Effector memory CD8-positive, alpha-beta T cell (primary cell): Measurements from ENCODE around the gene ABI1.

Experiments used
- ATAC-seq: fragments of 150-1000 bp; cut with Tn5 transposase; replicated peaks from 2 replicates; pipeline ENCODE4 v1.10.0; 2021; ENCODE audit warnings: mild to moderate bottlenecking, moderate library complexity
- DNase-seq, 3 experiments: peaks; one replicate each; pipeline ENCODE4 v3.0.0; 2021
- H3K27ac Mint-ChIP-seq, 2 donors: one replicate each; pipeline ENCODE4 v1.8.0; 2022; ENCODE audit warnings: mild to moderate bottlenecking in 2 of 2, mixed read lengths in 2 of 2, moderate library complexity in 2 of 2
- H3K27me3 Mint-ChIP-seq, 2 donors: one replicate each; pipeline ENCODE4 v1.8.0; 2022; ENCODE audit warnings: mixed read lengths in 2 of 2
- H3K36me3 Mint-ChIP-seq: one replicate; pipeline ENCODE4 v1.8.0; 2022; ENCODE audit warnings: mild to moderate bottlenecking, moderate library complexity, mixed read lengths; ENCODE audit not compliant: insufficient read depth
- H3K4me1 Mint-ChIP-seq, 2 donors: one replicate each; pipeline ENCODE4 v1.8.0; 2022; ENCODE audit warnings: low read depth in 2 of 2, mixed read lengths in 2 of 2
- H3K4me3 Mint-ChIP-seq, 2 donors: one replicate each; pipeline ENCODE4 v1.8.0; 2022; ENCODE audit warnings: mild to moderate bottlenecking in 2 of 2, mixed read lengths in 2 of 2, moderate library complexity in 2 of 2
- H3K9me3 Mint-ChIP-seq, 2 donors: one replicate each; pipeline ENCODE4 v1.8.0; 2022; ENCODE audit warnings: mixed read lengths in 2 of 2

Gene ABI1

DNA sequence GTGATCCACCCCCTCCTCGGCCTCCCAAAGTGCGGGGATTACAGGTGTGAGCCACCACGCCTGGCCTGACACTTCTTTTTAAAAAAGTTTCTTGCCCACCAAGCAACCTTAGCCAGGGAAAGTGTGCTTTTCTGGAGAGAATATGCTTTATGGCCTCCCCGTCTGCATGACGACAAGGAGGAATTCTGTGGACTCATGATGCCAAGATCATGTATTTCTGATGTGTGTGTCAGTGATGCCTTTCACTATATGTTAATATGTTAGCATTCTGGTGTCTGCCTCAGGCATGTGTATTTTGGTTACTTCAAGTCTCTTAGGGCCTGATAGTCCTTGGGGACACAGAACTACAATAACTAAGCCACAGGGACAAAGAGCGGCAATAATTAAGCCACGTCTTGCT is 161.1 kb downstream of the ABI1 start:
- ATAC-seq (no peak), DNase-seq (no peak)
- peaks cover 19 to 22% of the 10 kb centered on the region in 2 donors for H3K4me1 Mint-ChIP-seq
- H3K9me3 Mint-ChIP-seq, result no peaks in the 10 kb centered on the region
- H3K27me3 Mint-ChIP-seq, result no peaks in the 10 kb centered on the region
- peaks cover 10% of the 10 kb centered on the region for H3K36me3 Mint-ChIP-seq
- H3K4me3 Mint-ChIP-seq, result no peak overlapping the region
- H3K27ac Mint-ChIP-seq, result no peak overlapping the region

DNA sequence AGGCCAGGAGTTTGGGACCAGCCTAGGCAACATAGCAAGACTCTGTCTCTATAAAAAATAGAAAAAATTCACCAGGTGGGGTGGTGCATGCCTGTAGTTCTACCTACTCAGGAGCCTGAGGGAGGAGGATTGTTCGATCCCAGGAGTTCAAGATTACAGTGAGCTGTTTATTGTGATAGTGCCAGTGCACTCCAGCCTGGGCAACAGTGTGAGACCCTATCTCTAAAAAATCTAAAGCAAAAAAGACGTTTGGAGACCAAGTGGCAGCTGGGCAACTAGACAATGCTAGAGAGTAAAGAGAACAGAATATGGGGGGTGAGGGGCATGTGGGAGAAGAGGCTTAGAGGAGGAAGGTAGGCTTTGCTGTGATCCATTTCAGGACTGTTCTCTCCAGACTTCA is 161.8 kb downstream of the ABI1 start:
- Mint-ChIP-seq H3K4me3 (peak overlapping the region; percentile 94), H3K27me3 (no peaks in the 10 kb centered on the region), H3K9me3 (no peaks in the 10 kb centered on the region), H3K27ac (peak overlapping the region; percentile 89 to 90), H3K36me3 (peaks cover 10% of the 10 kb centered on the region), H3K4me1 (peaks cover 19 to 22% of the 10 kb centered on the region in 2 donors)
- no peak for DNase-seq
- no peak for ATAC-seq

DNA sequence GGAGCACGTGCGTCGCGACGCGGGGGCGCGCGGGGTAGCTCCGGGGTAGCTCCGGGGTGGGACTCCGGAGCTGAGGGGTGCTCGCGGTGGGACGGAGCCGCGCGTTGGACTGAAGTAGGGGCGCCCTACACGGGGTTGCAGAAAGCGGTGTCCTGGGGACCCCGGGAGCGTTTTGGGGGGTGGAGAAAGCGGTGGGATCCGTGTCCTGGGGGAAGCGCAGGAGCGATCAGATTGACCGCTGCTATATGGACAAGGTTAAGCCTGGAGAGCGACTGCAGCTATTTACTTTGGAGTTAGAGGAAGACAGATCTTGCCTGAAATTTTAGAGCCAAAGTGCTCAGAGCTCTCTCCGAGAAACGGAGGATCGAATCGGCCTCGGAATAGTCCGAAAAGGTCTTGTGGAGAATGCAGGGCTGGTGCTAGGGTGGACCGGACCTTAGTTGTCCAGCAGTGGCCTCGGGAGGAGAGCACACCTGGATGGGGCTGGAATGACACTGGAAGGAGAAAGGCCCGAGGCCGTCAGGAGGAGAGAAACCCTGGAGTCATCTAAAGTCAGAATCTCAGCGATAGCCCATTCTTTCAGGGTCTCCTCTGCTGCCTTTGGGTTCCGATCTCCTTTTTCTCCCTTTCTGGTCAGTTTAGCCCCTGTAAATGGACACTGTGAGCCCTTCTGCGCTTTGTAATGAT is 162.7 kb downstream of the ABI1 start:
- Mint-ChIP-seq H3K27ac (peak overlapping the region; percentile 89 to 90), H3K36me3 (peaks cover 10% of the 10 kb centered on the region), H3K4me3 (peak overlapping the region; percentile 94), H3K27me3 (no peaks in the 10 kb centered on the region), H3K4me1 (peaks cover 19 to 22% of the 10 kb centered on the region in 2 donors), H3K9me3 (no peaks in the 10 kb centered on the region)
- ATAC-seq (no peak), DNase-seq (no peak)

DNA sequence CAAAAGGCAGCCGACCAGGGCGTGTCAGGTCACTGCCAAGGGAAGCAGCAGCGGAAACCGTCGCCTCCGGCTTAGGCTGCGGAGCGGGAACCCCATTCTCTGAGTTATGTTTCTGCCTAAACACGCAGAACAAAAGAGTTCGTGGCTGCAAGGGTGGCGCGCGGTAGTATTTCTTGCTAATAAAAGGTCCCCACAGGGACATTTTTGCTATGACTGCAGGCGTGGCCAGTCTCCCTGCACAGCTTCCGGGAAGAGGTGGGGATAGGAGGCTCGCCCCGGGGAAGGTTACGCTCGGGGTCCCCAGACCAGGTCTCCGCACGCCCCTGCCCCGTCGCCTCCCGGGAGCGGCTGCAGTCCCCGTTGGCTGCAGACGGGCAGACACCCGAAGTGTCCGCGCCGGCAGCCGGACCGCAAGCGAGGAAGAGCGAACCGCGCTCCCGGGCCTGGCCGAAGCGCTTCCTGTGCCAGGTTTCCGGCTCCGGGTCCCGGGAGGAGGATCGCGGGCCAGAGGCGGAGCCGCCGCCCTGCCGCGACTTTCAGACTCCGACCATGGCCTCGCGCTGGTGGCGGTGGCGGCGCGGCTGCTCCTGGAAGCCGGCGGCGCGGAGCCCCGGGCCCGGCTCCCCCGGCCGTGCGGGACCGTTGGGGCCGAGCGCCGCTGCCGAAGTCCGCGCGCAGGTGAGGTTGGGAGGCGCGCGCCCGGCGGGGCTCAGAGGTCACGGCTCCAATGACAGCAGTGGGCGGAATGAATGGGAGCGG is 163.4 kb downstream of the ABI1 start, which contains the start of gene PDSS1:
Gene PDSS1, plus strand, starts transcription at position 539 of the 759 bp plus-strand sequence. Its CDS starts 11 bp downstream, at position 550.
- Mint-ChIP-seq H3K36me3 (peaks cover 10% of the 10 kb centered on the region), H3K4me3 (peak within 1 kb of the TSS; percentile 94), H3K27me3 (no peaks in the 10 kb centered on the region), H3K9me3 (no peaks in the 10 kb centered on the region), H3K27ac (peak within 1 kb of the TSS; percentile 89 to 90), H3K4me1 (peaks cover 19 to 22% of the 10 kb centered on the region in 2 donors)
- ATAC-seq (peak; percentile 75), DNase-seq (peak; percentile 27 to 42 (median 35))

DNA sequence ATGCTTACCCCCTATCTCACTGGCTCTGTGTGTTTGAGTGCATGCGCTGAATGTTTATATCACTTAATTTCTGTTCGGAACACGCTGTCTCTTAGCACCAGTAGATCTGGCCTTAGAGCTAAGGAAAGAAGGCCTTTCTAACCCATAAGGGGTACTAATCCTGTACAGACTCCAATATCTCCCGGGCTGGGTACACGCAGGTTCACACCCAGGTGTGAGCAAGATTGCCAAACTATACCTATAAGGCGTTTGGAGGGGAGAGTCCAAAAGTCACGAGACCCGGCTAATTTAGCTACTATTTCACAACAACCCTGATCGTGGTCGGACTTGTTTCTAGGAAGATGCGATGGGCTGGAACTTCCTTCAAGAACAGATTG is 164.0 kb downstream of the ABI1 start:
- Mint-ChIP-seq H3K4me3 (peak overlapping the region; percentile 94), H3K27me3 (peaks cover 2 to 4% of the 10 kb centered on the region in 2 donors), H3K4me1 (peaks cover 19 to 22% of the 10 kb centered on the region in 2 donors), H3K27ac (peak overlapping the region; percentile 89 to 90), H3K36me3 (peaks cover 10% of the 10 kb centered on the region), H3K9me3 (no peaks in the 10 kb centered on the region)
- ATAC-seq, result no peak
- DNase-seq, result no peak
